SK-N-MC (cell line): ENCODE results near the gene OR2V2.

Source experiments
- EZH2 ChIP-seq: fragments of 200-600 bp; sonication (generic); IDR thresholded peaks from one replicate; pipeline ENCODE4 v1.6.1; 2017; ENCODE audit warnings: antibody characterized with exemption
- FOXP2 ChIP-seq: optimal IDR thresholded peaks from 2 replicates; pipeline ENCODE3; 2011; ENCODE audit warnings: mild to moderate bottlenecking, moderate library complexity; ENCODE audit not compliant: insufficient read depth; ENCODE audit errors: extremely low read length, control extremely low read depth
- POLR2AphosphoS5 ChIP-seq: IDR thresholded peaks from 2 replicates; pipeline ENCODE4 v1.6.1; 2012; ENCODE audit warnings: mild to moderate bottlenecking, low read depth, low read length, borderline replicate concordance

DNA sequence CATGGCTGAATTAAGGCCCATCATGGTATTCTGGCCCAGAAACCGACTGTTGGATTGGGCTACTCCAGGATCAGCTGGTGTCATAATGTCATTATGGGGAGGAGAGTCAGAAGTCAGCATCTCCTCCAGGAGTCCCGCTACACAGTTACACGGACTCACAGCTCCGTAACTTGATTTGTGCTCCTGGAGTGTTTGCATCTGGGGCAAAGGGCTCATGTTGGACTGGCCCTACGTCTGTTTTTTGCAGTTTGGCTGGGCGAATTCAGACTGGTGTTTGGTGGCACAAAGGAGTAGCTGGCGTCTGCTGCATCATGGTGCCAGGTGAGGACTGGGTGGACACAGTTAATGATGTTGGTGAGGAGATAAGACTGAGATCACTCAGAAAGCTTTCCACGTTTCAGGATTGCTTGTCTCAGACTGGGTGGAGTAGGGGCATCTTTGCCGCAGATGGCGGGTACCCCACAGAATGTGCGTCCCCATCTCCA is 47.7 kb upstream of the OR2V2 start:
- TF ChIP-seq EZH2 (no peak), POLR2AphosphoS5 (no peak), FOXP2 (no peak)
